Choroid plexus epithelial cell (primary cell): ENCODE results near the gene KRTAP6-1.

Experiments
- DNase-seq: peaks from one replicate; pipeline ENCODE4 v3.0.0-alpha.2; 2010; ENCODE audit warnings: low read depth
- H3K4me3 ChIP-seq: 2 replicates; pipeline ENCODE4 v1.5.1; 2011; ENCODE audit warnings: low read depth, mild to moderate bottlenecking, control low read depth, low read length, moderate library complexity
- CTCF ChIP-seq: conservative IDR thresholded peaks from 2 replicates; pipeline ENCODE4 v1.5.1; 2011; ENCODE audit warnings: low read depth, mild to moderate bottlenecking, control low read depth, inconsistent platforms, low read length, moderate library complexity

KRTAP6-1 gene

DNA sequence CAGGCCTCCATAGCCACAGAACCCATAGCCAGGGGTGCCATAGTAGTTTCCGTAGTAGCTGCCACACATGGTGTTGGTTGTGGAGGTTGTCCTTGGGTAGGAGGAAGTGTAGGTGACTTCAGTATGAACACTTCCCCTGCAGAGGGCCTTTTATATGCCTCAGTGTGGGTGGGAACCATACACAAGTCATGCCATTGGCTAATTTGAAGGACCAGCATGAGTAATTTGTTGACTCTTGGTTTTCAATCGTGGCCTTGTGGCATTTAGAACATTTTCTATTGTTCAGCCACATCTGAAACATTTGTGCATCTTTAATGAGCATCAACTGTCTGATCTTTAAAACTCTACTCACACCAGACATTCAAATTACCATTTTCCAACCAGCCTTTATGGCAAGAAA lies at the start of gene KRTAP6-1:
Gene KRTAP6-1 (minus strand): TSS at position 95 of the 400 bp plus-strand sequence. CDS start 26 bp downstream, at position 69.
- no peak within 1 kb of the TSS for H3K4me3 ChIP-seq
- TF ChIP-seq CTCF: no peak
- DNase-seq: no peak

DNA sequence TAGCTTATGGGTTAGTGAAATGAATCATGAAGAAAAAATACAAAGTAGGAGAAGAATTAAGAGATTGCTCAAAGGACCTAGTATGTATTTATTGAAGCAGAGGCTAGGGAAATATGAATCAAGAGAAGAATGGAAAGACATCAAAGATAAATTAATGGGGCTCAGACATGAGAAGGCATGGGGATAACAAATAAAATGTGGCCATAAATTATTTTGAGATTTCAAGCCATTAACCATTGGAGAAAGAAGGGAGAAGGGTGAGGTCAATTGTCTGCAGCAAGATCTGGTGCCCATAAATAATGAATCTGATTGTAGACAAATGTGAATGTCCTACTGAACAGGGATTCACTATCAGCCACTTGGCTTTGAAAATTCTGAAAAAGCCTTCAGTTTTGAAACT lies 39.2 kb upstream of the KRTAP6-1 start:
- DNase-seq: no peak
- TF ChIP-seq CTCF: no peak

DNA sequence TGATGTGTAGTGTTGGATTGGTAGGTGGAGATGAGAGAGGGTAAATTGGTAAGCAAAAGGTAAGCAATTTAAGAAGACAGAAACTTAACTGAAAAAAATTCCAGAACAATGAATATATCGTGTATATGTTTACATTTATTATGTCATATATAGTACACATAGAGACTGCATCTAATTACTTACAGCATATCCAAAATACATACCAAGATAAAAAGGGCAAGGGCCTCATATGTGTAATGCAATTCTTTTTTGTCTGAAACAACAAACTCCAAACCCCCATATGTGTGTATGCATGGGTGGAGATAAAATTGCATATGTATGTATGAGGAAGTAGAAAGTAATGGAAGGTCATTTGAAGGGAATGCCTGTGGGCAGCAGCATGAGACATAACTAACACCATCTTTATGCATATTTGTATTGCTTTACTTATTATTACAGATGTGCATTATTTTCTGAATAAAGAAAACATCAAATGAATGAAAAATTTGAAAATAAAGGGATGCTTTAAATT lies 33.2 kb upstream of the KRTAP6-1 start:
- TF ChIP-seq CTCF: no peak
- no peak overlapping the region for H3K4me3 ChIP-seq
- DNase-seq: no peak

More for the DNA sequence above, 39.2 kb upstream of the KRTAP6-1 start:
- H3K4me3 ChIP-seq: no peak overlapping the region

- TF ChIP-seq CTCF: no peak
- DNase-seq: no peak
- no peak within 1 kb of the TSS for H3K4me3 ChIP-seq
Observed at GRCh38 chr21:30642564-30642963, 28.8 kb upstream of the KRTAP6-1 start, which contains the start of gene KRTAP20-3. KRTAP20-3 (plus strand) TSS chr21:30642864.

- DNase-seq: no peak
- no peak for TF ChIP-seq CTCF
- H3K4me3 ChIP-seq: no peak overlapping the region
Observed at GRCh38 chr21:30638686-30639085, 25.0 kb upstream of the KRTAP6-1 start.

- DNase-seq: no peak
- H3K4me3 ChIP-seq: no peak within 1 kb of the TSS
- no peak for TF ChIP-seq CTCF
Observed at GRCh38 chr21:30634906-30635305, 21.2 kb upstream of the KRTAP6-1 start, which contains the start of gene KRTAP20-2. KRTAP20-2 (plus strand) TSS chr21:30635206; CDS start chr21:30635264, 58 bp downstream.

- H3K4me3 ChIP-seq: no peak overlapping the region
- peak; percentile 46 for DNase-seq
- TF ChIP-seq CTCF: no peak
Observed at GRCh38 chr21:30629200-30629599, 15.5 kb upstream of the KRTAP6-1 start.
